Esophagus squamous epithelium (tissue), 5 donors: ENCODE measurements around the gene MOB3B. TPM values are rescaled to one million over a fixed set of nuclear protein-coding genes. Genes with fewer than 3 reads are reported as not detected.

Experiments
- DNase-seq: peaks from one replicate; lab custom pipeline; 2025; lab: John Stamatoyannopoulos, UW
- H3K27ac ChIP-seq, 4 donors: fragments of 200-600 bp; sonication (generic); one replicate each; pipeline ENCODE4 v1.5.1; 2016 to 2019; ENCODE audit warnings: mild to moderate bottlenecking in 1 of 4
- H3K27me3 ChIP-seq, 4 donors: fragments of 200-600 bp; sonication (generic); 1 replicate in 3 of 4; 2 replicates in 1 of 4; pipeline versions ENCODE4 v1.5.1 to v1.6.0; 2017 to 2021; ENCODE audit warnings: antibody characterized with exemption in 1 of 4
- H3K36me3 ChIP-seq, 3 donors: fragments of 200-600 bp; sonication (generic); one replicate each; pipeline ENCODE4 v1.5.1; 2016 to 2019
- H3K4me1 ChIP-seq, 3 donors: fragments of 200-600 bp; sonication (generic); one replicate each; pipeline ENCODE4 v1.5.1; 2017 to 2019
- H3K4me3 ChIP-seq, 4 donors: fragments of 200-600 bp; sonication (generic); 1 replicate in 3 of 4; 2 replicates in 1 of 4; pipeline ENCODE4 v1.5.1; 2016 to 2019; ENCODE audit warnings: mild to moderate bottlenecking in 2 of 4, moderate library complexity in 1 of 4
- H3K9me3 ChIP-seq, 3 donors: fragments of 200-600 bp; sonication (generic); one replicate each; pipeline ENCODE4 v1.5.1; 2016 to 2019
- POLR2A ChIP-seq, 4 donors: fragments of 450-650 bp; IDR thresholded peaks; one replicate each; pipeline ENCODE4 v1.6.1; 2017; ENCODE audit warnings: antibody characterized with exemption in 4 of 4, mild to moderate bottlenecking in 4 of 4, moderate library complexity in 3 of 4
- whole genome bisulfite sequencing, 2 donors: methylation state at CpG; one replicate each; pipeline ENCODE4 v1.1.5; 2018; 5-methylcytosine and 5-hydroxymethylcytosine counted together
- intact Hi-C: fragments of 100-400 bp; cut with DNase I; formaldehyde crosslinking; loops from one replicate; pipeline ENCODE4 v1.15.0; 2022
- total RNA-seq, 4 donors: library from RNA; depleted of rRNA; stranded (reverse); fragments of >200 nt; gene quantifications; one replicate each; pipeline ENCODE4 v1.1.0, GENCODE V29; 2016
- TF ChIP-seq, protein P1 (sequence below), 6 experiments: fragments of 450-650 bp in 4 of 6; fragments of 200-600 bp in 2 of 6; sonication (generic) in 2 of 6; IDR thresholded peaks; one replicate each; pipeline ENCODE4 v1.5.1; 2016 to 2019; ENCODE audit warnings: antibody characterized with exemption in 6 of 6, mild to moderate bottlenecking in 4 of 6, moderate library complexity in 4 of 6
- donor health status: DM: yes; HTN: yes; CAD: no.

Gene MOB3B
- total RNA-seq, 4 donors from 2014 or later: 2.2 to 7.6 (median 5.2) TPM

DNA sequence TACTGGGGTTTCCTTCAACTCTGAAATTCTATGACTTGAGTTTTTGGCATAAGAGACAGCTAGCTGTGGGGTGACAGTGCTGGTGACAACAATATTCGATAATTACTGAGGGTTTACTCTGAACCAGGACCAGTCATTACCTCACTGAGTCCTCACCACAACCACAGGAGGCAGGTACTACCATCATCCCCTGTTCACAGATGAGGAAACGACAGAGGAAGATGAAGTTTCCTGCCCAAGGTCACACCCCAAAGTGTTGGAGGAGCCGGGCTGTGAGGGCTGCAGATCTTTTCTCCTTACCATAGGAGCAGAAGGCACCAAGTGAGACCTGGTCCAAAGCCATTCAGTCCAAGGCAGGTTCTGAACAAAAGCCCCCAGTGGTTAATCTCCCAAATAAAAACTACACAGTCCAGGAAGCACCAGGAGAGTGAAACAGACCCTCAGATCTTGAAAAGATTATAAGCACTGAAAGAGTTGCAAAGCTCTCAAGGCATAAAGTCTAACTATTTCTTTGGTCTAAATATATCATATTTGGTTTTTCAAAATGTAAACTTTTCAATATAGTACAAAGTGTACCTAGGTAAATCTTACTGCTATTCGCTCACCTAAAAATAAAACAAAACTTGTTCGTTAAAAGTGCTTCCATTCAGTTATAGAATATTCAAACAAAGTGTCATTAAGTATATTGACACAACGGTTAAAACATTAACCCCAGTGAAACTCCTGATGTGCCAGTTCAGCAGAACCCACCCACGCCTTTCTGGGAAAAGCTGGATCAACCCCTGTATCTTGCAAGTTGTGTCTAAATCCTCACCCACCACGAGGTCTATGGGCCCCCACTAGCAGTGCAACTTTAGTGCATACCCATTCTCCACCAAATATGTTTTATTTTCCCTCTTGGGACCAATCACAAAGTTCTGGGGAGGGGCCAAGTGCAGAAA lies 150.0 kb downstream of the MOB3B start:
- Histone ChIP-seq H3K27me3 (no peaks in the 10 kb centered on the region), H3K4me3 (no peak overlapping the region), H3K36me3 (no peaks in the 10 kb centered on the region), H3K9me3 (no peaks in the 10 kb centered on the region), H3K27ac (no peak overlapping the region), H3K4me1 (peaks cover 0 to 38% (median 8%) of the 10 kb centered on the region in 3 donors)
- intact Hi-C loops: loop anchor here (10.0 kb wide), 1 partner anchor 55 kb away; no protein-coding TSS in a partner anchor
- TF ChIP-seq, protein P1, sequence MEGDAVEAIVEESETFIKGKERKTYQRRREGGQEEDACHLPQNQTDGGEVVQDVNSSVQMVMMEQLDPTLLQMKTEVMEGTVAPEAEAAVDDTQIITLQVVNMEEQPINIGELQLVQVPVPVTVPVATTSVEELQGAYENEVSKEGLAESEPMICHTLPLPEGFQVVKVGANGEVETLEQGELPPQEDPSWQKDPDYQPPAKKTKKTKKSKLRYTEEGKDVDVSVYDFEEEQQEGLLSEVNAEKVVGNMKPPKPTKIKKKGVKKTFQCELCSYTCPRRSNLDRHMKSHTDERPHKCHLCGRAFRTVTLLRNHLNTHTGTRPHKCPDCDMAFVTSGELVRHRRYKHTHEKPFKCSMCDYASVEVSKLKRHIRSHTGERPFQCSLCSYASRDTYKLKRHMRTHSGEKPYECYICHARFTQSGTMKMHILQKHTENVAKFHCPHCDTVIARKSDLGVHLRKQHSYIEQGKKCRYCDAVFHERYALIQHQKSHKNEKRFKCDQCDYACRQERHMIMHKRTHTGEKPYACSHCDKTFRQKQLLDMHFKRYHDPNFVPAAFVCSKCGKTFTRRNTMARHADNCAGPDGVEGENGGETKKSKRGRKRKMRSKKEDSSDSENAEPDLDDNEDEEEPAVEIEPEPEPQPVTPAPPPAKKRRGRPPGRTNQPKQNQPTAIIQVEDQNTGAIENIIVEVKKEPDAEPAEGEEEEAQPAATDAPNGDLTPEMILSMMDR (IDR thresholded peaks at IDR 0.05): no peak
- no peak for TF ChIP-seq POLR2A (IDR thresholded peaks at IDR 0.05)
- no peak for DNase-seq
- 70 to 76% methylated on average over 8 of the region's 8 CpGs for WGBS, 2 donors

DNA sequence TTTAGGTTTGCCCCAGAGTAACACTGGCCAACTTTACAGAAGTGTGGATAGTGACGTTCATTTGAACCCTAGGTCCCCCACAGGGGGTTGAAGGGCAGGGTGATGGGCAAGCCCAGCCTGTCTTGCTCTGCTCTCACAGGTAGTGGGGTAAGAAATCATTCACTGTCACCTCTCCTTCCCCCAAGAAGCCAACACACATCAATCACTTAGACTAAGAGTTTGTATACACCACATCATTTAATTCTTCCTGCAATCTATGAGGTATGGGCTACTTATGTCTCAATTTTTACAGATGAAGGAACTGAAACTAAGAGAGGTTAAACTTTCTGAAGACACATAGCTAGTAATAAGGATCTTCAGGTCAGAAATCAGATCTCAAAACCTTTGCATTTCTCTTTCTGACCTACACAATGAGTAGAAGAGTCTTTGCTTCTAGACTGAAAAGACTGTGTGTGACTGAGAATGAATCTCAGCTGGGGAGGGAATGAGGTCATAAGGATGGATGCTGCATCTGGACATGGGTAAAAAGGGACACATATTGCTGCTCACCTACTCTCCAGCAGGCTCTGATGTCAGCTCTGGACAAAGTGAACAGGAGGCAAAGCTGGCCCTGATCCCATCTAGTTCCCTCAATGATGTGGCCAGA lies 151.7 kb downstream of the MOB3B start:
- intact Hi-C loops: no loop called here
- no peaks in the 10 kb centered on the region for H3K9me3 ChIP-seq
- no peak overlapping the region for H3K27ac ChIP-seq
- no peaks in the 10 kb centered on the region for H3K36me3 ChIP-seq
- no peak for DNase-seq
- 76 to 88% methylated on average over 1 of the region's 1 CpG for WGBS, 2 donors
- TF ChIP-seq POLR2A (IDR thresholded peaks at IDR 0.05): no peak
- TF ChIP-seq, protein P1 (IDR thresholded peaks at IDR 0.05): no peak
- H3K4me3 ChIP-seq: no peak overlapping the region
- H3K4me1 ChIP-seq: peaks cover 0 to 24% (median 3%) of the 10 kb centered on the region in 3 donors
- no peaks in the 10 kb centered on the region for H3K27me3 ChIP-seq

DNA sequence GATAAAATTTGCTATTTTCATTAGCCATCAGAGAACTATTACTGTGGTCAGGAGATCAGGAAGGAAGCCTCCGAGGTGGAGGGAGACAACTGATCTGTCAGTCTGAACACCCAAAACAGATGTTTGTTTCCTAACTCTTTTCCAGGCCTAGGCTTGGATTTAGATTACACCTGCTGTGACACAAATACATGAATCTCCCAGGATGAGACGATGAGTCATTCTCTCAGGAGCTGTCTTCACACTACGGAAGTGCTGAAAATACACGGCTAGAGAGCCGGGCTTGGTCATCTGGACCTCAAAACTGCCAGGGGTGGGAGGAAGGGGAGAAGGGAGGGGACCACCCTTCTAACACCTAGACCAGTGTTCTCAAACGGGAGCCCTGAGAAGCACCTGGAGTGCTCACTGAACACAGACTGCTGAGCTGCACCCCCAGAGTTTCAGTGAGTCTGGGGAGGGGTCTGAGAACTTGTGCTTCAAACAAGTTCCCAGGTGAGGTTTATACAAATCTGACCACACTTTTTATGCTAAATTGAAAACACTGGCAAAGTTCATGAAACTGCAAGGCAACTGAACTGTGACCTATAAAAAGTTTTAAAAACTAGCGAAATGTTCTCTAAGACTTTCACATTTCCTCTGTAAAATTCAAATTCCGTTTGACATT lies 152.3 kb downstream of the MOB3B start:
- peaks cover 0 to 17% (median 3%) of the 10 kb centered on the region in 3 donors for H3K4me1 ChIP-seq
- H3K27ac ChIP-seq: no peak overlapping the region
- TF ChIP-seq, protein P1 (IDR thresholded peaks at IDR 0.05): no peak
- no peak for TF ChIP-seq POLR2A (IDR thresholded peaks at IDR 0.05)
- H3K9me3 ChIP-seq: no peaks in the 10 kb centered on the region
- intact Hi-C loops: no loop called here
- H3K4me3 ChIP-seq: no peak overlapping the region
- H3K36me3 ChIP-seq: no peaks in the 10 kb centered on the region
- no peak for DNase-seq
- no peaks in the 10 kb centered on the region for H3K27me3 ChIP-seq
- 54 to 63% methylated on average over 7 to 8 of the region's 8 CpGs for WGBS, 2 donors

DNA sequence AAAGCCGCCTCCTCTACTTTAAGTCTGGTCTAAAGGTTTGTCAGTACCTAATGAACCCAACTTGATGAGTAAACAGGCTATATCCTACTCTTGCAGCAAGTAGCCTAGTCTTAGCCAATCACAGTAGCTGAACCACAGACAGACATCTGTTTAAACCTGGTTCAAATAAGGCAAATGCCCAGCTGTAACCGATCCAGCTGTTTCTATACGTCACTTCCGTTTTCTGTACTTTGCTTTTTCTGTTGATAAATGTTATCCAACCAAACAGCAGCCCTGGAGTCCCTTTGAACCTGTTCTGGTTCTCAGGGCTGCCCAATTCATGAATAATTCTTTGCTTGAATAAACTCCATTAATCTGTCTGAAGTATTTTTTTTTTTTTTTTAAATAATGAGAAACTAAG lies 155.8 kb downstream of the MOB3B start:
- Histone ChIP-seq H3K27me3 (no peaks in the 10 kb centered on the region), H3K4me3 (no peak overlapping the region), H3K9me3 (no peaks in the 10 kb centered on the region), H3K27ac (no peak overlapping the region), H3K36me3 (no peaks in the 10 kb centered on the region), H3K4me1 (peaks cover 0 to 38% (median 3%) of the 10 kb centered on the region in 3 donors)
- TF ChIP-seq, protein P1 (IDR thresholded peaks at IDR 0.05): no peak
- no peak for TF ChIP-seq POLR2A (IDR thresholded peaks at IDR 0.05)
- 85 to 91% methylated on average over 4 of the region's 4 CpGs for WGBS, 2 donors
- DNase-seq: no peak
- intact Hi-C loops: no loop called here
